Stimulated activated CD8-positive, alpha-beta memory T cell treated with anti-CD3 and anti-CD28 coated beads, Interleukin-12 subunit alpha, Interleukin-12 subunit beta, amount 100 ng/mL, for 4 hours (primary cell): ENCODE measurements around the gene WAS.
"Not testable (repeated sequence)": the region's sequence is repeated elsewhere in the genome, so short reads cannot be mapped to it uniquely, and the experiment has no call there.

Source experiments
- DNase-seq: peaks from one replicate; pipeline ENCODE4 v3.0.0-alpha.2; 2020; ENCODE audit warnings: low read depth

The WAS gene

GRCh38 chrX:48685416-48685815 lies 1.8 kb downstream of the WAS start:
- DNase-seq, result no peak

DNA sequence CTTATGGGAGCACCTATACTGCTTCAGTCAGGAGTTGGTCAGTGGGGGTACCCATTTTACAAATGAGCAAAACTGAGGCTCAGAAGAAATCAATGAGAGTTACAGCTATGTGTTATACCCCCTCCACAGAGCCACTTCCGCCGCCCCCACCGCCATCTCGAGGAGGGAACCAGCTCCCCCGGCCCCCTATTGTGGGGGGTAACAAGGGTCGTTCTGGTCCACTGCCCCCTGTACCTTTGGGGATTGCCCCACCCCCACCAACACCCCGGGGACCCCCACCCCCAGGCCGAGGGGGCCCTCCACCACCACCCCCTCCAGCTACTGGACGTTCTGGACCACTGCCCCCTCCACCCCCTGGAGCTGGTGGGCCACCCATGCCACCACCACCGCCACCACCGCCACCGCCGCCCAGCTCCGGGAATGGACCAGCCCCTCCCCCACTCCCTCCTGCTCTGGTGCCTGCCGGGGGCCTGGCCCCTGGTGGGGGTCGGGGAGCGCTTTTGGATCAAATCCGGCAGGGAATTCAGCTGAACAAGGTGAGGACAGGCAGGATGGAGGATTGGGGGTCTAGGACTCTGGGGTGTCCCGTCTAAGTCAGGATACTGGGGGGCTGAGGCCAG lies 5.0 kb downstream of the WAS start:
- DNase-seq, result no peak

- no peak for DNase-seq
Measured at GRCh38 chrX:48689208-48689920, 5.8 kb downstream of the WAS start.

DNA sequence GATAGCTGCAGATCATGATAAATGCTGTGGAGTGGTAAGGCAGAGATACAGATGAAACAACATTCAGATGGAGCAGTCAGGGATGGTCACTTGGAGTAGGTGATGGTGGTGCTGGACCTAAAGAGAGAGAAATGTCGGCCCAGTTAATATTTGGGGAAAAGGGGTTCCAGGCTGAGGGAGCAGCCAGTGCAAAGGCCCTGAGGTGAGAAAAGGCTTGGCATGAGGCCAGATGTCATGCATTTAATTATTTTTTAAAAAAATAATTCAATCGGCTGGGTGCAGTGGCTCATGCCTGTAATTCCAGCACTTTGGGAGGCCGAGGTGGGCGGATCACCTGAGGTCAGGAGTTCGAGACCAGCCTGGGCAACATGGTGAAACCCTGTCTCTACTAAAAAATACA lies 8.1 kb downstream of the WAS start:
- not testable (repeated sequence) for DNase-seq

- DNase-seq, result no peak
Measured at GRCh38 chrX:48694776-48695533, 11.4 kb downstream of the WAS start.

DNA sequence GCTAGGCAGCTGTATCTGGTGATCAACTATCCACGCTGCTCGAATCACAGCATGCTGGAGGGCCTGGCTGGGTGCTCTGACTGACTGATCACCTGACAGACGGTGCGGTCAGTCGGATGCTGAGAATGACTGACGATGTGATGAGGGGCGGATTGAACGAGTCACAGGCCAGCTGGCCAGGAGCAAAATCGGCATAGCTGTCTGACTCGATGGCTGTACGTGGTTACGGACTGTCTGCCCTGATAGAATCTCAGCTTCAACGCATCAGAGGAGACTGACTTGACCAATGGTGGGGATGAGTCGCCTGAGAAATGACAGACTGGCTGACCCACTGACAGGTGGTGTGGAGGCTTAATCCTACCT lies 11.9 kb downstream of the WAS start:
- DNase-seq, result no peak

GRCh38 chrX:48695925-48696300 lies 12.3 kb downstream of the WAS start:
- DNase-seq, result no peak

- peak; percentile 69 for DNase-seq
Measured at GRCh38 chrX:48696301-48696908, 12.8 kb downstream of the WAS start, which contains the start of gene SUV39H1. Gene SUV39H1, plus strand, starts transcription at chrX:48696734. Its CDS starts 51 bp downstream, at chrX:48696785.

- no peak for DNase-seq
Measured at GRCh38 chrX:48696909-48697727, 13.5 kb downstream of the WAS start.

- DNase-seq, result no peak
Measured at GRCh38 chrX:48698306-48698705, 14.7 kb downstream of the WAS start.

- no peak for DNase-seq
Measured at GRCh38 chrX:48700246-48700645, 16.6 kb downstream of the WAS start.

- DNase-seq, result no peak
Measured at GRCh38 chrX:48700951-48701653, 17.5 kb downstream of the WAS start.

DNA sequence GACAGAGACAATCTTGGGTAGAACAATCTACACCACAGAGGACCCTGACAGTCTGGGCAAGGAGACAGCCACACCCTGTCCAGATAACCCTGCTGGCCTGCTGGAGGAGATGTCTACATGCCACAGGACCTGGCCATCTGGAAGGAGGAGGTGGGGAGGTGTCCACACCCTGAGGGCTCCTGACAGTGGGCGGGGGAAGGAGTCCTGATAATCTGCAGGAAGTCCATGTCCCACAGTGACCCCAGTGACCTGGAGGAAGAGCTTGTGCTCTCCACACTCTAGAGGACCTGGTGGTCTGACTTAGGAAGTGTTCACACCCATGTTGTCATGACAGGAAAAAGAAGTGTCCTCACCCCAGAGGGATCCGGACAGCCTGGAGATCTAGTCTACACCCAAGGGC lies 18.4 kb downstream of the WAS start:
- DNase-seq, result no peak

GRCh38 chrX:48702716-48703115 lies 19.1 kb downstream of the WAS start:
- DNase-seq, result no peak

- no peak for DNase-seq
Measured at GRCh38 chrX:48703228-48703627, 19.6 kb downstream of the WAS start.

- DNase-seq, result no peak
Measured at GRCh38 chrX:48703642-48704481, 20.3 kb downstream of the WAS start.

DNA sequence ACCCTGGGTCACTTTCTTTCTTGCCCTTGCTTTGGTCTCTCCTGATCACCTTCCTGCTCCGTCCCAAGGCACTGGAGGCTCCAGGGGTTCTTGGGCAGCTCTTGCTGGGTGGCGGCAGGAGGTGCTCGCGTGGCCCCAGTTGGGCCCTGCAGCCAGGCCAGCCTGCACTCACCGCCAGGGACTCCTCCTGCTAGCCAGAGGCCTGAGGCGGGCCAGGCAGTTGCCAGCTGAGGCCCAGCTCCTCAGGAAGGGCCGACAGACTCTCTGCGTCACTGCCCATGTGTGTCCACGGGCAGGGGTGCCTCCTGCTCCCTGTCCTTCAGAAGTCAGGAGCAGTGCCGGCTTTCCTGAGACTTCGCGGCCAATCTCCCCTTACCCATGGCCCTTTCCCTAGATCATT lies 22.3 kb downstream of the WAS start:
- DNase-seq, result no peak

GRCh38 chrX:48709522-48710112 lies 26.0 kb downstream of the WAS start:
- no peak for DNase-seq

GRCh38 chrX:48711162-48711928 lies 27.7 kb downstream of the WAS start:
- DNase-seq, result no peak
